CD4-positive, alpha-beta T cell (primary cell): ENCODE data around the gene PDE7B. TPM values are rescaled to one million over a fixed set of nuclear protein-coding genes. Genes with fewer than 3 reads are reported as not detected.
A peak's percentile ranks its signal among the peaks of the same experiment; 100 is the strongest.

Experiments used
- ATAC-seq: fragments of 200-7000 bp; cut with Tn5 transposase; one replicate; pipeline ENCODE4 v1.10.0; 2022; ENCODE audit warnings: mild to moderate bottlenecking; ENCODE audit not compliant: poor library complexity
- CTCF ChIA-PET: fragments of 350-600 bp; sonication (Branson Sonifier 250); formaldehyde crosslinking; loops from one replicate; lab custom pipeline; 2021; ENCODE audit warnings: antibody characterized with exemption, inconsistent platforms; lab: Charles Lee
- POLR2A ChIA-PET: fragments of 350-600 bp; sonication (Branson Sonifier 250); formaldehyde crosslinking; loops from one replicate; lab custom pipeline; 2021; ENCODE audit warnings: antibody characterized with exemption, inconsistent platforms; lab: Charles Lee
- DNase-seq, 14 experiments: peaks; one replicate each; pipeline ENCODE4 v3.0.0-alpha.2; 2013 to 2020; ENCODE audit warnings: mixed read lengths in 2 of 14
- H3K27ac ChIP-seq, 2 donors: one replicate each; pipeline versions ENCODE4 v1.5.1 to v1.7.0; 2013; ENCODE audit warnings: low read length in 2 of 2, low read depth in 1 of 2, mild to moderate bottlenecking in 1 of 2
- H3K27me3 ChIP-seq, 2 experiments: 1 replicate in 1 of 2; 2 replicates in 1 of 2; pipeline versions ENCODE4 v1.6.1 to v1.7.0; 2013; ENCODE audit warnings: low read length in 2 of 2, control low read depth in 1 of 2, mild to moderate bottlenecking in 1 of 2, moderate library complexity in 1 of 2; ENCODE audit not compliant: insufficient read depth in 2 of 2, control insufficient read depth in 1 of 2
- H3K36me3 ChIP-seq: one replicate; pipeline ENCODE4 v1.6.1; 2013; ENCODE audit warnings: low read length, control low read depth; ENCODE audit not compliant: insufficient read depth
- H3K4me1 ChIP-seq: one replicate; pipeline ENCODE4 v1.6.1; 2013; ENCODE audit warnings: low read length, control low read depth; ENCODE audit not compliant: insufficient read depth
- H3K4me3 ChIP-seq: one replicate; pipeline ENCODE4 v1.5.1; 2013; ENCODE audit warnings: mild to moderate bottlenecking, low read length, moderate library complexity
- H3K9me3 ChIP-seq, 2 experiments: 1 replicate in 1 of 2; 2 replicates in 1 of 2; pipeline versions ENCODE4 v1.6.1 to v1.7.0; 2013; ENCODE audit warnings: low read length in 2 of 2, mild to moderate bottlenecking in 2 of 2, control low read depth in 1 of 2, moderate library complexity in 1 of 2; ENCODE audit not compliant: control insufficient read depth in 1 of 2, insufficient read depth in 1 of 2
- H3K27ac Mint-ChIP-seq: one replicate; pipeline ENCODE4 v1.8.0; 2020; ENCODE audit warnings: mixed read lengths
- H3K27me3 Mint-ChIP-seq: one replicate; pipeline ENCODE4 v1.8.0; 2021; ENCODE audit warnings: mixed read lengths
- H3K36me3 Mint-ChIP-seq: one replicate; pipeline ENCODE4 v1.8.0; 2021; ENCODE audit warnings: low read depth, mixed read lengths
- H3K4me1 Mint-ChIP-seq: one replicate; pipeline ENCODE4 v1.8.0; 2021; ENCODE audit warnings: low read depth, mixed read lengths
- H3K4me3 Mint-ChIP-seq: one replicate; pipeline ENCODE4 v1.8.0; 2020; ENCODE audit warnings: mild to moderate bottlenecking, mixed read lengths
- H3K9me3 Mint-ChIP-seq: one replicate; pipeline ENCODE4 v1.8.0; 2020; ENCODE audit warnings: mixed read lengths
- intact Hi-C, 2 experiments: fragments of 100-400 bp; cut with DNase I in 1 of 2; cut with micrococcal nuclease in 1 of 2; formaldehyde crosslinking; loops; one replicate each; pipeline versions ENCODE4 v1.15.1 to v1.9.0; 2023 to 2025; cut with DNase I, micrococcal nuclease
- total RNA-seq, 174 experiments: library from RNA in 2 of 174; stranded (reverse) in 2 of 174; gene quantifications; one replicate each; pipeline ENCODE4 v1.2.3 and lab custom pipeline; 2021 to 2026
- TF ChIP-seq, protein P1 (sequence below): fragments of 200-600 bp; IDR thresholded peaks from one replicate; pipeline ENCODE4 v1.8.0; 2022; ENCODE audit warnings: antibody characterized with exemption, mild to moderate bottlenecking

Gene PDE7B
- total RNA-seq, 2 experiments from 2014 or later, result 0.25 to 0.34 TPM

- no peaks in the 10 kb centered on the region for H3K9me3 ChIP-seq
- intact Hi-C loops, result loop anchor here in 1 of 2 experiments (5.0 to 10.0 kb wide), 2 partner anchors 36 to 402 kb away; partner anchors contain the start of gene BCLAF1
- peaks cover 12% of the 10 kb centered on the region for H3K4me1 ChIP-seq
- no peak overlapping the region for H3K4me3 ChIP-seq
- ChIA-PET POLR2A (interaction anchor here (1.0 to 2.4 kb wide), 4 partner anchors 10 to 407 kb away, joined by 3 to 8 read pairs (median 6); partner anchors contain the start of gene BCLAF1), CTCF (interaction anchor here (0.6 to 1.0 kb wide), 3 partner anchors 15 to 1766 kb away, joined by 3 to 4 read pairs (median 3); no protein-coding TSS in a partner anchor)
- H3K4me3 Mint-ChIP-seq, result peak overlapping the region; percentile 51
- no peaks in the 10 kb centered on the region for H3K36me3 Mint-ChIP-seq
- H3K36me3 ChIP-seq, result no peaks in the 10 kb centered on the region
- no peaks in the 10 kb centered on the region for H3K27me3 ChIP-seq
- H3K27me3 Mint-ChIP-seq, result no peaks in the 10 kb centered on the region
- no peak overlapping the region for H3K27ac ChIP-seq
- H3K9me3 Mint-ChIP-seq, result no peaks in the 10 kb centered on the region
- TF ChIP-seq, protein P1, sequence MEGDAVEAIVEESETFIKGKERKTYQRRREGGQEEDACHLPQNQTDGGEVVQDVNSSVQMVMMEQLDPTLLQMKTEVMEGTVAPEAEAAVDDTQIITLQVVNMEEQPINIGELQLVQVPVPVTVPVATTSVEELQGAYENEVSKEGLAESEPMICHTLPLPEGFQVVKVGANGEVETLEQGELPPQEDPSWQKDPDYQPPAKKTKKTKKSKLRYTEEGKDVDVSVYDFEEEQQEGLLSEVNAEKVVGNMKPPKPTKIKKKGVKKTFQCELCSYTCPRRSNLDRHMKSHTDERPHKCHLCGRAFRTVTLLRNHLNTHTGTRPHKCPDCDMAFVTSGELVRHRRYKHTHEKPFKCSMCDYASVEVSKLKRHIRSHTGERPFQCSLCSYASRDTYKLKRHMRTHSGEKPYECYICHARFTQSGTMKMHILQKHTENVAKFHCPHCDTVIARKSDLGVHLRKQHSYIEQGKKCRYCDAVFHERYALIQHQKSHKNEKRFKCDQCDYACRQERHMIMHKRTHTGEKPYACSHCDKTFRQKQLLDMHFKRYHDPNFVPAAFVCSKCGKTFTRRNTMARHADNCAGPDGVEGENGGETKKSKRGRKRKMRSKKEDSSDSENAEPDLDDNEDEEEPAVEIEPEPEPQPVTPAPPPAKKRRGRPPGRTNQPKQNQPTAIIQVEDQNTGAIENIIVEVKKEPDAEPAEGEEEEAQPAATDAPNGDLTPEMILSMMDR, result no peak
- no peak for ATAC-seq
- H3K27ac Mint-ChIP-seq, result peak overlapping the region; percentile 94
- H3K4me1 Mint-ChIP-seq, result peaks cover 58% of the 10 kb centered on the region
- DNase-seq, result no peak
Observed at GRCh38 chr6:135883045-135883444, 31.5 kb downstream of the PDE7B start.

- TF ChIP-seq, protein P1, result no peak
- CTCF ChIA-PET, result interaction anchor here (0.9 kb wide), 1 partner anchor 14 kb away, joined by 3 read pairs; no protein-coding TSS in a partner anchor
- POLR2A ChIA-PET, result interaction anchor here (1.0 to 2.4 kb wide), 3 partner anchors 9 to 406 kb away, joined by 3 to 8 read pairs (median 8); partner anchors contain the start of gene BCLAF1
- Histone ChIP-seq H3K9me3 (no peaks in the 10 kb centered on the region), H3K36me3 (no peaks in the 10 kb centered on the region), H3K4me1 (peaks cover 12% of the 10 kb centered on the region), H3K4me3 (no peak overlapping the region), H3K27ac (no peak overlapping the region), H3K27me3 (no peaks in the 10 kb centered on the region)
- Mint-ChIP-seq H3K27me3 (no peaks in the 10 kb centered on the region), H3K27ac (peak overlapping the region; percentile 94), H3K9me3 (no peaks in the 10 kb centered on the region), H3K36me3 (no peaks in the 10 kb centered on the region), H3K4me3 (no peak overlapping the region), H3K4me1 (peaks cover 58% of the 10 kb centered on the region)
- intact Hi-C loops, result loop anchor here in 1 of 2 experiments (5.0 to 10.0 kb wide), 2 partner anchors 36 to 401 kb away; partner anchors contain the start of gene BCLAF1
- DNase-seq (no peak), ATAC-seq (no peak)
Observed at GRCh38 chr6:135883536-135883935, 32.0 kb downstream of the PDE7B start.

DNA sequence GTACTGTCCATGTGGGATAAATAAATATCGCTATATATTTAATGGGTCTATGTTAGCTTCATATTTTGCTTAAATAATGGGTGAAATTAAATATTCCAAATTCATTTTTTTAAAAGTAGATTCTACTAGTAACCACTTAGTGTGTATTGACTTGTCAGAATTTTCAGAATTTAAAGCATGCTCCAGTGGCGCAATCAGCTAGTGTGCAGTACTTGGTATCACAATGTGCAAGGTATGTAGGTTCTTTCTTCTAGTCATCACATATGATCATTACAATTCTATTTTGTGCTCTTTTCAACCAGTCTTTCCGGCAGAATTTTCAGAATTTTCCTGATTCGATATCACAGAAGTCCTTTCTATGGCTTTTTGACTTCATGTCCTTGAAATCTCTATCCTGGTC lies 32.6 kb downstream of the PDE7B start:
- Mint-ChIP-seq H3K36me3 (no peaks in the 10 kb centered on the region), H3K4me3 (no peak overlapping the region), H3K27ac (peak overlapping the region; percentile 50), H3K9me3 (no peaks in the 10 kb centered on the region), H3K4me1 (peaks cover 58% of the 10 kb centered on the region), H3K27me3 (no peaks in the 10 kb centered on the region)
- ATAC-seq, result no peak
- CTCF ChIA-PET, result no interaction called here
- intact Hi-C loops, result loop anchor here in 1 of 2 experiments (5.0 to 10.0 kb wide), 2 partner anchors 37 to 401 kb away; partner anchors contain the start of gene BCLAF1
- Histone ChIP-seq H3K27me3 (no peaks in the 10 kb centered on the region), H3K36me3 (no peaks in the 10 kb centered on the region), H3K9me3 (no peaks in the 10 kb centered on the region), H3K4me1 (peaks cover 12% of the 10 kb centered on the region), H3K4me3 (no peak overlapping the region), H3K27ac (no peak overlapping the region)
- DNase-seq, result no peak
- TF ChIP-seq, protein P1, result no peak
- POLR2A ChIA-PET, result interaction anchor here (1.0 to 2.4 kb wide), 3 partner anchors 9 to 406 kb away, joined by 3 to 8 read pairs (median 8); partner anchors contain the start of gene BCLAF1
